Measurements from ENCODE around the gene C1RL. TPM values are rescaled to one million over a fixed set of nuclear protein-coding genes. Genes with fewer than 3 reads are reported as not detected.

Gene C1RL
- total RNA-seq, 1 donor from 2014 or later, result 58.5 TPM

DNA sequence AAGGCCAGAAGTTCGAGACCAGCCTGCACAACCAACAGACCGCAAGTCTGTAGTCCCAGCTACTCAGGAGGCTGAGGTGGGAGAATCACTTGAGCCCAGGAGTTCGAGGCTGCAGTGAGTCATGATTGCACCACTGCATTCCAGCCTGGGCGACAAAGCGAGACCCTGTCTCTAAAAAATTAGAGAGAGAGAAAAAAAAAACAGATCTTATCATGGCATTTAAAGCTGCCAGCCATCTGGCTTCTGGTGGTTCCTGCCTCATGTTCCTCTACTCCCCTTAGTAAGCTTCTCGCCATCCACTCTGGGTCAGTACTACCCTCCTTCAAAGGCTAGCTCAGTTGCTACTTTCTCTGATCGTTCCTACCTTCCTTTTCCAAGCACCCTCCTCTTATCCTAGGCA is 37.2 kb upstream of the C1RL start:
- TF ChIP-seq, protein P1, sequence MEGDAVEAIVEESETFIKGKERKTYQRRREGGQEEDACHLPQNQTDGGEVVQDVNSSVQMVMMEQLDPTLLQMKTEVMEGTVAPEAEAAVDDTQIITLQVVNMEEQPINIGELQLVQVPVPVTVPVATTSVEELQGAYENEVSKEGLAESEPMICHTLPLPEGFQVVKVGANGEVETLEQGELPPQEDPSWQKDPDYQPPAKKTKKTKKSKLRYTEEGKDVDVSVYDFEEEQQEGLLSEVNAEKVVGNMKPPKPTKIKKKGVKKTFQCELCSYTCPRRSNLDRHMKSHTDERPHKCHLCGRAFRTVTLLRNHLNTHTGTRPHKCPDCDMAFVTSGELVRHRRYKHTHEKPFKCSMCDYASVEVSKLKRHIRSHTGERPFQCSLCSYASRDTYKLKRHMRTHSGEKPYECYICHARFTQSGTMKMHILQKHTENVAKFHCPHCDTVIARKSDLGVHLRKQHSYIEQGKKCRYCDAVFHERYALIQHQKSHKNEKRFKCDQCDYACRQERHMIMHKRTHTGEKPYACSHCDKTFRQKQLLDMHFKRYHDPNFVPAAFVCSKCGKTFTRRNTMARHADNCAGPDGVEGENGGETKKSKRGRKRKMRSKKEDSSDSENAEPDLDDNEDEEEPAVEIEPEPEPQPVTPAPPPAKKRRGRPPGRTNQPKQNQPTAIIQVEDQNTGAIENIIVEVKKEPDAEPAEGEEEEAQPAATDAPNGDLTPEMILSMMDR (IDR thresholded peaks at IDR 0.05; ENCODE audit: unreplicated experiment), result no peak
- Mint-ChIP-seq H3K36me3 (peaks cover 55% of the 10 kb centered on the region), H3K9me3 (no peaks in the 10 kb centered on the region), H3K27me3 (ENCODE audit: low read depth) (no peaks in the 10 kb centered on the region), H3K4me1 (no peaks in the 10 kb centered on the region), H3K27ac (no peak overlapping the region), H3K4me3 (no peak overlapping the region)
- DNase-seq (ENCODE audit: low spot score in 2 of 2, unreplicated experiment in 2 of 2), result no peak

DNA sequence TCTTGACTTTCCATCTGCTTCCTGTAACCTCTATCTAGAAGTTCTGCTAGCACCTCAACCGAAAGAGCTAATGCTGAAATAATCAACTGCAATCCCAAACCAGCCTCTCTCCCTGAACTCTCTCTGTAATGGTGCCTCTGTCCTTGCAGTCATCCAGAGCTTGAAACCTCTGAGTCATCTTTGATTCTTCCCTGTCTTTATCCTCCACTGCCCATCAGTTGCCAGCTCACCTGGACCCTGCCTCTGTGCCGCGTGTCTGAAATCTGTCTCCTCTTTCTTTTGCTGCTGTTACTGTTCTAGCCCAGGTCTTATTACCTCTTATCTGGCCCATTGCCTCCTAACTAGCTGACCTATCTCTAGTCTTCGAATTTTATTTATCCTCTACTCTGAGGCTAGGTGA is 36.7 kb upstream of the C1RL start:
- H3K4me3 Mint-ChIP-seq, result no peak overlapping the region
- H3K27me3 Mint-ChIP-seq (ENCODE audit: low read depth), result no peaks in the 10 kb centered on the region
- no peak for DNase-seq (ENCODE audit: low spot score in 2 of 2, unreplicated experiment in 2 of 2)
- H3K4me1 Mint-ChIP-seq, result no peaks in the 10 kb centered on the region
- peaks cover 57% of the 10 kb centered on the region for H3K36me3 Mint-ChIP-seq
- TF ChIP-seq, protein P1 (IDR thresholded peaks at IDR 0.05; ENCODE audit: unreplicated experiment), result no peak
- no peak overlapping the region for H3K27ac Mint-ChIP-seq
- H3K9me3 Mint-ChIP-seq, result no peaks in the 10 kb centered on the region

DNA sequence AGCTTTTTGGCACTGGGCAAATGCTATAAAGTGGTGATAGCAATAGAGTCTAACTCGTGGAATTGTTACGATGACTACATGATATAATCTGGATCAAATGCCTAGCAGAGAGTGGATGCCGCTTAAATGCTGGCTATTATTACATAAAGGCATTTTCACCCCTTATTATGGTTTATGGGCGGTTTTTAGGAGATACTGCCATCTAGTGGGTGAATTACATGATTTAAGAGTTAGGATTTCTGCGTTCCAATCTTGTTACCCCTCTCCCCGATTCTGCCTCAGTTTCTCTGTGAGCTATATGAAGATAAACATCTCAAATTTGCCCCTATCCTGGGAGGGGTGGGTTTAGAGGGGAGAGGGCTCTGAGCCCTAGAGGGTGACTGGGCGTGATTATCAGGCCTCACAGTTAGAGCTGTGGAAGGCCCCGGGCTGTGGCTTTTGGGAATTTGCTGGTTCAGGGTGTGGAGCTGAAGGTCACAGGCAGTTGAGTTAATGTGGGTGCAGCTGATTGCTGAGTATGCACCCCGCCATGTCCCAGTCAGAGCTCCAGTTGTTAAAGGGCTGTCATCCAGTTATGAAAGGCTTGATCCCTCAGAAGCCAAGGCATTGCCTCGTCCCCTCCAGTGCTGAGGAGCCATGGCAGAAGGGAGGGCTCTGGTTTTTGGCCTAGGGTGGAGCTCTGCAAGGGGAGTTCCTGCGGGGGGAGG is 35.6 kb upstream of the C1RL start:
- DNase-seq (ENCODE audit: low spot score in 2 of 2, unreplicated experiment in 2 of 2), result no peak
- Mint-ChIP-seq H3K36me3 (peaks cover 52% of the 10 kb centered on the region), H3K27me3 (ENCODE audit: low read depth) (no peaks in the 10 kb centered on the region), H3K4me1 (no peaks in the 10 kb centered on the region), H3K4me3 (no peak overlapping the region), H3K27ac (no peak overlapping the region), H3K9me3 (no peaks in the 10 kb centered on the region)
- TF ChIP-seq, protein P1 (IDR thresholded peaks at IDR 0.05; ENCODE audit: unreplicated experiment), result peak; percentile 25

DNA sequence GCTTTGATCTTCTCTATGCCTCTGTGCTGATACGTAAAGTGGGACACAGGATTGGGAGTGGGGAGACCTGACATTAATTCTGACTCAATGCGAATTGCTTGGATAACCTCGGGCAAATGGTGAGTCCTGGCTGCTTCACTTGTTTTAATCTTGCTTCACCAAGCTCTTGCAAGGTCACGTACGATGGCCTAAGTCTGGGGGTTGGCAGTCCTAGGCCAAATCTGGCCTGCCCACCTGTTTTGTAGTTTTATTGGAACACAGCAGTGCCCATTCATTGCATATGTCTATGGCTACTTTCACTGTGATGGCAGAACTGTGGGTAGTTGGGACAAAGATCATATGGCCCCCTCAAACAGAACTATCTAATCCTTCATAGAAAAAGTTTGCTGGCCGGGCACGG is 34.5 kb upstream of the C1RL start:
- Mint-ChIP-seq H3K9me3 (no peaks in the 10 kb centered on the region), H3K27ac (no peak overlapping the region), H3K36me3 (peaks cover 53% of the 10 kb centered on the region), H3K27me3 (ENCODE audit: low read depth) (no peaks in the 10 kb centered on the region), H3K4me1 (no peaks in the 10 kb centered on the region), H3K4me3 (no peak overlapping the region)
- no peak for DNase-seq (ENCODE audit: low spot score in 2 of 2, unreplicated experiment in 2 of 2)
- TF ChIP-seq, protein P1 (IDR thresholded peaks at IDR 0.05; ENCODE audit: unreplicated experiment), result no peak

DNA sequence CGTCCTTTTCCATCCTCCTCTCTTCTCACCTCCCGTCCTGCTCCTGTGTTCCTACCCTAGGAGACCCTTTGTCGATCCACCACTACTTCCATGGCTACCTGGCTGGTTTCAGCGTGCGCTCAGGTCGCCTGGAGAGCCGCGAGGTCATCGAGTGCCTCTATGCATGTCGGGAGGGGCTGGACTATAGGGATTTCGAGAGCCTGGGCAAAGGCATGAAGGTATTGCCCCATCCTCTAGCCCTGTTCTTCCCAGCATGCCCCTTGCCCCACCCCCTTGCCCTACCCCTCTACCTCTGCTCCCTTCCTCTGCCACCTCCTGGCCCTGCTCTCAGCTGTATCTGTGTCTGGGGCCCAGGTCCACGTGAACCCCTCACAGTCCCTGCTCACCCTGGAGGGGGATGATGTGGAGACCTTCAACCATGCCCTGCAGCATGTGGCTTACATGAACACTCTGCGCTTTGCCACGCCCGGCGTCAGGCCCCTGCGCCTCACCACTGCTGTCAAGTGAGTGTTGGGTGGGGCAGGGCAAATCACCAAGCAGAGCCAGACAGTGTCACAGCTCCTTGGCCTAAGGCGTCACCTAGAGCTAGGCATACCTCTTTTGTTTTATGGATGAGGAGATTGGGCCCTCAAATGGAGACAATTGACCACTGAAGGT is 33.9 kb upstream of the C1RL start:
- TF ChIP-seq, protein P1 (IDR thresholded peaks at IDR 0.05; ENCODE audit: unreplicated experiment), result no peak
- Mint-ChIP-seq H3K27me3 (ENCODE audit: low read depth) (no peaks in the 10 kb centered on the region), H3K36me3 (peaks cover 51% of the 10 kb centered on the region), H3K27ac (no peak overlapping the region), H3K4me3 (no peak overlapping the region), H3K4me1 (no peaks in the 10 kb centered on the region), H3K9me3 (no peaks in the 10 kb centered on the region)
- no peak for DNase-seq (ENCODE audit: low spot score in 2 of 2, unreplicated experiment in 2 of 2)

All from mesothelial cell of epicardium (in vitro differentiated cells).